Endothelial cell of umbilical vein (primary cell): ENCODE results near the gene UBE2E2.

Experiments
- CTCF ChIP-seq, 2 donors: IDR thresholded peaks; 1 replicate in 1 of 2; 2 replicates in 1 of 2; pipeline ENCODE4 v1.5.1; 2011; ENCODE audit warnings: low read length in 2 of 2, mild to moderate bottlenecking in 2 of 2, moderate library complexity in 2 of 2, control low read depth in 1 of 2, inconsistent platforms in 1 of 2, low read depth in 1 of 2; ENCODE audit not compliant: insufficient read depth in 1 of 2; ENCODE audit errors: extremely low read depth in 1 of 2
- FOS ChIP-seq: IDR thresholded peaks from 2 replicates; pipeline ENCODE4 v1.6.1; 2011; ENCODE audit warnings: mild to moderate bottlenecking, low read length, moderate library complexity, borderline replicate concordance; ENCODE audit not compliant: insufficient read depth
- MAX ChIP-seq: IDR thresholded peaks from 2 replicates; pipeline ENCODE4 v1.6.1; 2011; ENCODE audit not compliant: insufficient read depth, insufficient read length
- MYC ChIP-seq: IDR thresholded peaks from one replicate; pipeline ENCODE4 v1.6.1; 2011; ENCODE audit warnings: mild to moderate bottlenecking, low read depth, low read length
- POLR2A ChIP-seq: IDR thresholded peaks from 2 replicates; pipeline ENCODE4 v1.6.1; 2012; ENCODE audit warnings: low read depth, mild to moderate bottlenecking, control low read depth, low read length
- POLR2AphosphoS5 ChIP-seq: IDR thresholded peaks from 2 replicates; pipeline ENCODE4 v1.6.1; 2012; ENCODE audit warnings: low read depth, mild to moderate bottlenecking, control low read depth, low read length, moderate library complexity; ENCODE audit not compliant: insufficient read depth

GRCh38 chr3:23533596-23533995 is 330.5 kb downstream of the UBE2E2 start:
- no peak for TF ChIP-seq POLR2AphosphoS5
- no peak for TF ChIP-seq MAX
- TF ChIP-seq CTCF (IDR thresholded peaks at IDR 0.05; ENCODE audit: extremely low read depth in 1 of 2, insufficient read depth in 1 of 2, low read depth in 1 of 2, low read length in 2 of 2), result no peak
- no peak for TF ChIP-seq POLR2A
- no peak for TF ChIP-seq MYC
- no peak for TF ChIP-seq FOS
